Measurements from ENCODE around the gene MRPS25. TPM values are rescaled to one million over a fixed set of nuclear protein-coding genes. Genes with fewer than 3 reads are reported as not detected.

MRPS25 gene
- total RNA-seq, 1 experiment from 2014 or later, result 53.2 TPM

GRCh38 chr3:15045667-15046066, 19.4 kb downstream of the MRPS25 start:
- no CpG with 5 or more reads among the region's 1 CpG for WGBS (ENCODE audit: extremely low coverage, insufficient read length, low lambda C conversion rate)
- H3K56ac ChIP-seq (ENCODE audit: insufficient read length, low read depth, low read length), result no peak overlapping the region
- no peak overlapping the region for H3K4me3 Mint-ChIP-seq

More at GRCh38 chr3:15045667-15046066, 19.4 kb downstream of the MRPS25 start:
- Histone ChIP-seq H3K4me2 (ENCODE audit: insufficient read depth, insufficient read length, low read length) (no peak overlapping the region), H3K14ac (ENCODE audit: insufficient read depth, low read length) (no peak overlapping the region), H4K5ac (ENCODE audit: insufficient read length, low read depth, low read length) (no peak overlapping the region), H3K27ac (ENCODE audit: insufficient read length, low read depth, low read length) (no peak overlapping the region), H3K4ac (ENCODE audit: low read depth, low read length) (no peak overlapping the region), H3K18ac (ENCODE audit: insufficient read length, low read depth, low read length) (no peak overlapping the region), H2BK5ac (ENCODE audit: insufficient read length, low read length) (no peak overlapping the region), H2AK5ac (ENCODE audit: insufficient read length, low read length) (no peak overlapping the region), H3K4me1 (ENCODE audit: insufficient read depth, low read length) (no peaks in the 10 kb centered on the region), H2BK12ac (ENCODE audit: insufficient read length, low read depth, low read length) (no peak overlapping the region), H3K79me1 (ENCODE audit: insufficient read depth, low read depth, low read length, poor library complexity, severe bottlenecking) (no peaks in the 10 kb centered on the region), H3K23ac (ENCODE audit: insufficient read length, low read depth, low read length) (no peak overlapping the region), H3K9me3 (ENCODE audit: control insufficient read depth, low read depth, low read length) (no peaks in the 10 kb centered on the region), H4K20me1 (ENCODE audit: control insufficient read depth, insufficient read depth, insufficient read length) (peaks cover 2% of the 10 kb centered on the region), H3T11ph (ENCODE audit: low read length) (no peak overlapping the region), H2AFZ (ENCODE audit: low read length) (no peak overlapping the region), H3K9ac (ENCODE audit: extremely low read depth, insufficient read length, low read length) (no peak overlapping the region), H2BK120ac (ENCODE audit: low read depth, low read length, poor library complexity, severe bottlenecking) (no peak overlapping the region), H3K79me2 (ENCODE audit: insufficient read depth, low read length) (no peaks in the 10 kb centered on the region; the same call in 1 of the 2 replicates), H4K91ac (ENCODE audit: insufficient read length, low read depth, low read length) (no peak overlapping the region), H2BK20ac (ENCODE audit: low read depth, low read length, poor library complexity, severe bottlenecking) (no peak overlapping the region), H2BK15ac (ENCODE audit: low read depth, low read length) (no peak overlapping the region), H4K8ac (replicated peaks; ENCODE audit: insufficient read length, low read depth, low read length) (no peak overlapping the region), H3K23me2 (ENCODE audit: insufficient read length, low read depth, low read length, poor library complexity, severe bottlenecking) (no peaks in the 10 kb centered on the region), H3K27me3 (ENCODE audit: insufficient read depth, low read length) (no peaks in the 10 kb centered on the region)
- Mint-ChIP-seq H3K9me3 (no peaks in the 10 kb centered on the region), H3K27ac (no peak overlapping the region; a peak in 1 of 7 replicates), H3K36me3 (ENCODE audit: insufficient read depth in 1 of 3, low read depth in 3 of 3) (peaks cover 44 to 94% (median 83%) of the 10 kb centered on the region in 3 experiments; a peak in 6 of 7 replicates), H3K4me1 (no peaks in the 10 kb centered on the region), H3K27me3 (ENCODE audit: low read depth) (no peaks in the 10 kb centered on the region)
- DNase-seq, result no peak
- no peak for TF ChIP-seq CTCF (conservative IDR thresholded peaks at IDR 0.05)

All from H9 (cell line).